Mesothelial cell of epicardium (in vitro differentiated cells): ENCODE measurements around the gene CYP2A7. TPM values are rescaled to one million over a fixed set of nuclear protein-coding genes. Genes with fewer than 3 reads are reported as not detected.
"Not testable (repeated sequence)": the region's sequence is repeated elsewhere in the genome, so short reads cannot be mapped to it uniquely, and the experiment has no call there.

ENCODE experiments used
- DNase-seq, 2 experiments: peaks; one replicate each; pipeline ENCODE4 v3.0.0; 2021; ENCODE audit warnings: low spot score in 2 of 2; ENCODE audit not compliant: unreplicated experiment in 2 of 2
- H3K27ac Mint-ChIP-seq: 2 replicates; pipeline ENCODE4 v1.8.0; 2021; ENCODE audit warnings: mixed read lengths
- H3K27me3 Mint-ChIP-seq: 2 replicates; pipeline ENCODE4 v1.8.0; 2021; ENCODE audit warnings: low read depth, mixed read lengths
- H3K36me3 Mint-ChIP-seq: 2 replicates; pipeline ENCODE4 v1.8.0; 2021; ENCODE audit warnings: mixed read lengths
- H3K4me1 Mint-ChIP-seq: 2 replicates; pipeline ENCODE4 v1.8.0; 2021; ENCODE audit warnings: mixed read lengths
- H3K4me3 Mint-ChIP-seq: 2 replicates; pipeline ENCODE4 v1.8.0; 2021; ENCODE audit warnings: mild to moderate bottlenecking, moderate library complexity, mixed read lengths
- H3K9me3 Mint-ChIP-seq: 2 replicates; pipeline ENCODE4 v1.8.0; 2021; ENCODE audit warnings: mixed read lengths
- total RNA-seq: library from RNA; stranded (reverse); gene quantifications from 3 replicates; pipeline ENCODE4 v1.2.1, GENCODE V29; 2021
- TF ChIP-seq, protein P1 (sequence below): fragments of 200-600 bp; sonication (generic); IDR thresholded peaks from one replicate; pipeline ENCODE4 v1.5.0; 2021; ENCODE audit warnings: antibody characterized with exemption; ENCODE audit not compliant: unreplicated experiment

CYP2A7 gene
- total RNA-seq, 1 donor from 2014 or later: not detected

DNA sequence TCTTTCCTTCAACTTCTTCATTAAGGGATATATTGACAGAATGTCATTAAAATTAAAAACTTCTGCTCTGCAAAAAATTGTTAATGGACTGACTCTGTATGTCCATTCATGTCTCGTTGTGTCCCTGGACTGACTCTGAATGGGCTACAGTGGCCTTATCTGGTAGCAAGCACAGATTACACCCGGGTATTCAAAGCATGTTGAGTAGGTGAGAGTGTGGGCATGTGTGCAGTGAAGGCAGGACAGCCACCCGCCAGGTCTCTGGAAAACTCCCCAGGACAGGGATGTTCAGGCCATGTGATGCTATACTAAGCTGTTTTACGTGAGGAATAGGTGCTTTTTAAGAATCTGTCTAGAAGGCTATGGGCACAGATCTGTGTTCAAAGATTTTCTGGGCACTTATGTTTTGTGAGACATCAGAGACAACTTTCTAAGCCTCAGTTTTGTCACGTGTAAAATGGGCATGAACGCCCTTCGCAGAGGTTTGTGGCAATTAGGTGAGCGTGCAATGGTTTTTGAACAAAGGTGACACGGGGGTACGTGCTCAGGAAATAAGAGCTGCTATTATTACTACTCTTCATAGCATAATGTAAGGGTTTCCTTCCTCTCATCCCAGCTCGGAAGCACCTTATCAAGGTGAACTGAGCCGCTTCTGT is 38.9 kb downstream of the CYP2A7 start:
- H3K4me3 Mint-ChIP-seq: peak overlapping the region; percentile 64
- H3K27me3 Mint-ChIP-seq: peaks cover 66% of the 10 kb centered on the region
- not testable (repeated sequence) for H3K27ac Mint-ChIP-seq, DNase-seq, H3K9me3 Mint-ChIP-seq, H3K36me3 Mint-ChIP-seq, H3K4me1 Mint-ChIP-seq

DNA sequence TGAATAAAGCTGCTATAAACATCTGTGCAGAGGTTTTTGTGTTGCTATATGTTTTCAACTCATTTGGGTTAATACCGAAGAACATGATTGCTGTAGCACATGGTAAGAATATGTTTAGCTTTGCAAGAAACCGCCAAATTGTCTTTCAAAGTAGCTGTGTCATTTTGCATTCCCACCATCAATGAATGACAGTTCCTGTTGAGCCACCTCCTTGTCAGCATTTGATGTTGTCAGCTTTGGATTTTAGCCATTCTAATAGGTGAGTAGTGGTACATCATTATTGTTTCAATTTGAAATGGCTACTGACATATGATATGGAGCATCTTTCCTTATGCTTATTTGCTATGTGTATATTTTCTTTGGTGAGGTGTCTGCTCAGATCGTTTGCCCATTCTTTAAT is 40.0 kb downstream of the CYP2A7 start:
- H3K36me3 Mint-ChIP-seq, H3K4me3 Mint-ChIP-seq, H3K9me3 Mint-ChIP-seq, H3K4me1 Mint-ChIP-seq, DNase-seq, H3K27ac Mint-ChIP-seq: not testable (repeated sequence)
- peaks cover 54% of the 10 kb centered on the region for H3K27me3 Mint-ChIP-seq

DNA sequence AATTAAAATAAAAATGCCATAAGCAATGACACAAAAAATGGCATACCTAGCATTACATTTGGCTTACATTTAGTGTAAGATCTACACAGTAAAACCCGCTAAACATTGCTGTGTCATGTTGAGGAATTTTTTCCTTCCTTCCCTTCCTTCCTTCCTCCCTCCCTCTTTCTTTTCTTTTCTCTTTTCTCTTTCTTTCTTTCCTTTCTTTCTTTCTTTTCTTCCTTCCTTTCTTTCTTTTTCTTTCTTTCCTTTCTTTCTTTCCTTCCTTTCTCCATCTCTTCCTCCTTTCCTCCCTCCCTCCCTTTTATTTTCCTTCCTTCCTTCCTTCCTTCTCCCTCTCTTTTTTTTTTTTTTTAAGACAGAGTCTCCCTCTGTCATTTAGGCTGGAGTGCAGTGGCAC is 43.6 kb downstream of the CYP2A7 start:
- peaks cover 26% of the 10 kb centered on the region for H3K27me3 Mint-ChIP-seq
- not testable (repeated sequence) for H3K4me3 Mint-ChIP-seq, H3K9me3 Mint-ChIP-seq, H3K4me1 Mint-ChIP-seq, H3K36me3 Mint-ChIP-seq, DNase-seq, H3K27ac Mint-ChIP-seq

DNA sequence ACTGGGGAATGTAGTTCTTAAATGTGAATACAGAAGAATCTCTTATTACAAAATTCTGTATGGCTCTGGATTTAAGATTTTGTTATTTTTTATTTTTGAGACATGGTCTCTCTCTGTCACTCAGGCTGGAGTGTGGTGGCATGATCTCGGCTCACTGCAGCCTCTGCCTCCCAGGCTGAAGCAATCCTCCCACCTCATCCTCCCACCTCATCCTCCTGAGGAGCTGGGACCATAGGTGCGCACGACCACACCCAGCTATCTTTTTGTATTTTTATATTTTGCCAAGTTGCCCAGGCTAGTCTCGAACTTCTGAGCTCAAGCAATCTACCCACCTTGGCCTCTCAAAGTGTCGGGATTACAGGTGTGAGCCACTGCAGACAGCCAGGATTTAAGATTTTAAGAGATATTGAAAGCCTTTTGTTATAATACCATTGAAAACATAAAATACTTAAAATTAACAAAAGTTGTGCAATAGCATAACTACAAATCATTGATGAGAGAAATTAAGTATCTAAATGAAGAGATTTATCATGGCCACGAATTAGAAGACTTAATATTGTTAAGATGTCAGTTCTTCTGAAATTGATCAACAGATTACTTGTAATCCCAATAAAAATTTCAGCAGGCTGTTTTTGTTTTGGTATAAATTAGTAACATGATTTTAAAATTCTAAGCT is 45.1 kb downstream of the CYP2A7 start:
- Mint-ChIP-seq H3K36me3 (no peaks in the 10 kb centered on the region), H3K9me3 (peaks cover 3% of the 10 kb centered on the region), H3K4me3 (no peak overlapping the region), H3K27me3 (peaks cover 22% of the 10 kb centered on the region), H3K4me1 (peaks cover 8% of the 10 kb centered on the region), H3K27ac (no peak overlapping the region)
- TF ChIP-seq, protein P1, sequence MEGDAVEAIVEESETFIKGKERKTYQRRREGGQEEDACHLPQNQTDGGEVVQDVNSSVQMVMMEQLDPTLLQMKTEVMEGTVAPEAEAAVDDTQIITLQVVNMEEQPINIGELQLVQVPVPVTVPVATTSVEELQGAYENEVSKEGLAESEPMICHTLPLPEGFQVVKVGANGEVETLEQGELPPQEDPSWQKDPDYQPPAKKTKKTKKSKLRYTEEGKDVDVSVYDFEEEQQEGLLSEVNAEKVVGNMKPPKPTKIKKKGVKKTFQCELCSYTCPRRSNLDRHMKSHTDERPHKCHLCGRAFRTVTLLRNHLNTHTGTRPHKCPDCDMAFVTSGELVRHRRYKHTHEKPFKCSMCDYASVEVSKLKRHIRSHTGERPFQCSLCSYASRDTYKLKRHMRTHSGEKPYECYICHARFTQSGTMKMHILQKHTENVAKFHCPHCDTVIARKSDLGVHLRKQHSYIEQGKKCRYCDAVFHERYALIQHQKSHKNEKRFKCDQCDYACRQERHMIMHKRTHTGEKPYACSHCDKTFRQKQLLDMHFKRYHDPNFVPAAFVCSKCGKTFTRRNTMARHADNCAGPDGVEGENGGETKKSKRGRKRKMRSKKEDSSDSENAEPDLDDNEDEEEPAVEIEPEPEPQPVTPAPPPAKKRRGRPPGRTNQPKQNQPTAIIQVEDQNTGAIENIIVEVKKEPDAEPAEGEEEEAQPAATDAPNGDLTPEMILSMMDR: no peak
- DNase-seq: no peak

DNA sequence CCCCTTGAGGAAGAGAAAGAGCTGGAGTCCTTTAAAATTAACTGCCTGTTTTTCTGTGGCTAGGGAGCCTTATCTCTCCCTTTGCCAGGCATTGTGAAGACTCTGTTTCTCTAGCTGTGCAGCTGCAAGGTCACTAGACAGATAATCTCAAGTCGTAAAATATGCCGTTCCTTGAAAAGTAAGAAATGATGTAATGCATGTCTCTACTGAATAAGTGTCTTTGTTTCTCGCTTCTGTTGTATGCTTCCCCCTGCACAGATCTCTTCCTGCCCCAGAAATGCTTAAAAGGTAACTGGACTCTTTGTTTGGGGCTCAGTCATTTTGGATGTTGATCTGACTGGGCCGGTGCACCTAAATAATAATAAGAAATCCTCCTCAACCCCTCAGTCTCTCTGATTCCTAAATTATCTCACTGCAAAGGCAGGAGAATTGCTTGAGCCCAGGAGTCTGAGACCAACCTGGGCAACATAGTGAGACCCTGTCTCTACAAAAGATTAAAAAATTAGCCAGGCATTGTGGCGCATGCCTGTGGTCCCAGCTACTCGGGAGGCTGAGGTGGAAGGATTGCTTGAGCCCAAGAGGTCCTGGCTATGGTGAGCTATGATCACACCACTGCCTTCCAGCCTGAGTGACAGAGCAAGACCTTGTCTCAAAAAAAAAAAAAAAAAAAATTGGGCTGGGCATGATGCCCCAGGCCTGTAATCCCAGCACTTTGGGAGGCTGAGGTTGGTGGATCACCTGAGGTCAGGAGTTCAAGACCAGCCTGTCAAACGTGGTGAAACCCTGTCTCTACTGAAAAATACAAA is 48.1 kb downstream of the CYP2A7 start:
- not testable (repeated sequence) for DNase-seq, H3K36me3 Mint-ChIP-seq, H3K4me3 Mint-ChIP-seq, H3K9me3 Mint-ChIP-seq, H3K27me3 Mint-ChIP-seq
- H3K4me1 Mint-ChIP-seq: peaks cover 12% of the 10 kb centered on the region
- H3K27ac Mint-ChIP-seq: peak overlapping the region; percentile 72

DNA sequence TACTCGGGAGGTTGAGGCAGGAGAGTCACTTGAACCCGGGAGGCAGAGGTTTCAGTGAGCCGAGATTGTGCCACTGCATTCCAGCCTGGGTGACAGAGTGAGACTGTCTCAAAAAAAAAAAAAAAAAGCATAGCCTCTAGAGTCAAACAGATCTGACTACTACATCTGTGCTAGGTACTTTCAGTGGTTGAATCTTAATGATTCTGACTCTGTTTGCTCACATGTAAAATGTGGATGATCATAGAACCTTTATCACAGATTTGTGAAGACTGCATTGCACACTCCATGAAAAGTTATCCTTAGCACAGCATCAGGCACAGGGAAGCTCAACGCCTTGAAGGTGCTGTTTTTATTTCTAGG is 49.6 kb downstream of the CYP2A7 start:
- not testable (repeated sequence) for DNase-seq, H3K4me3 Mint-ChIP-seq, H3K27ac Mint-ChIP-seq, H3K36me3 Mint-ChIP-seq, H3K27me3 Mint-ChIP-seq, H3K9me3 Mint-ChIP-seq
- peaks cover 12% of the 10 kb centered on the region for H3K4me1 Mint-ChIP-seq

DNA sequence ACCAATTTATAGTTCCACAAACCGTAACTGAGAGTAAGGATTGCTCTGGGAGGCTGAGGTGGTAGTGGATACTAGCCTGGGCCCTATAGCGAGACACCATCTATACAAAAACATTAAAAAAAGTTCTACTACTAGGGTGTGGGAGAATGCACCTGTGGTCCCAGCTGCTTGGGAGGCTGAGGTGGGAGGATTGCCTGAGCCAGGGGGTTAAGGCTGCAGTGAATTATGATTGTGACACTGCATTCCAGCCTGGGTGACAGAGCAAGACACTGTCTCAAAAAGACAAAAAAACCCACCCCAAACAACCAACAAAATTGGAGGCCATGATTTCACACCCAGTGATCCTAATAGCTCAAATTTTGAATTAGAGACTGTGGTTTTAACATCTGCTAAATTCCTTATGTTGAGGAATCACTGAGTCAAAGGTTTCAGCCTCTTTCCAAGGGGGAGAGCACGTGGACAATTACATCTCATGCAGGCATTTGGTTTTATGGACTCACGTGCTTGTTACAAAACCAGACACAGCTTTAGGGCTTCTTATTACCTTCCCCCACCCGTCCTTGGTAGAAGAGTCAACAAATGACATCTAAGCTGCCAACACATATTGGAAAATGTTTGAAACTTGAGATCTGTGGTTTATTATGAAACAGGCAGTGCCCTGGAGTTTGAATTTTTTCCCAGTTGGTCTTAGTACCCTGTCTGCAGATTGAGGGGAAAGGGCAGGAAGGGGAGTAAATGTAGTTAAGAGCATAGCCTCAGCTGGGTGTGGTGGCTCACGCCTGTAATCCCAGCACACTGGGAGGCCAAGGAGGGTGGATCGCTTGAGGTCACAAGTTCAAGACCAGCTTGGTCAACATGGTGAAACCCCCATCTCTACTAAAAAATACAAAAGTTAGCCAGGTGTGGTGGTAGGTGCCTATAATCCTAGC is 50.3 kb downstream of the CYP2A7 start:
- peaks cover 12% of the 10 kb centered on the region for H3K4me1 Mint-ChIP-seq
- no peaks in the 10 kb centered on the region for H3K9me3 Mint-ChIP-seq
- DNase-seq: no peak
- no peaks in the 10 kb centered on the region for H3K27me3 Mint-ChIP-seq
- H3K36me3 Mint-ChIP-seq: no peaks in the 10 kb centered on the region
- TF ChIP-seq, protein P1: no peak
- H3K4me3 Mint-ChIP-seq: no peak overlapping the region
- H3K27ac Mint-ChIP-seq: peak overlapping the region; percentile 51

DNA sequence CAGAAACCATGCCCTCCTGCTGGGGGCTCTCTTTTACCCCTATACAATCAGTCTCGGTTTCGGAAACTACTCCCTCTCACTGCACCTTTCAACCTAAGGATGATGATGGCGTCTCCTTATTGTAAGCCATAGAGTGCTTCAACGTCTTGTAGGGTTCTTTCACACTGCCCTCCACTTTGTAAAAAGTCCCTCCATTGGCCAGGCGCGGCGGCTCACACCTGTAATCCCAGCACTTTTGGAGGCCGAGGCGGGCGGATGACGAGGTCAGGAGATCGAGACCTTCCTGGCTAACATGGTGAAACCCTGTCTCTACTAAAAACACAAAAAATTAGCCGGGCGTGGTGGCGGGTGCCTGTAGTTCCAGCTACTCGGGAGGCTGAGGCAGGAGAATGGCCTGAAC is 51.3 kb downstream of the CYP2A7 start:
- not testable (repeated sequence) for H3K9me3 Mint-ChIP-seq, H3K4me3 Mint-ChIP-seq, H3K27ac Mint-ChIP-seq, H3K27me3 Mint-ChIP-seq, H3K36me3 Mint-ChIP-seq, DNase-seq
- peaks cover 12% of the 10 kb centered on the region for H3K4me1 Mint-ChIP-seq
